SH-SY5Y (cell line): ENCODE measurements around the gene TSTD1.

Source experiments
- GATA2 ChIP-seq: IDR thresholded peaks from 2 replicates; pipeline ENCODE4 v1.6.1; 2011; ENCODE audit warnings: mild to moderate bottlenecking, low read depth, low read length
- GATA3 ChIP-seq: IDR thresholded peaks from 2 replicates; pipeline ENCODE4 v1.6.1; 2011; ENCODE audit warnings: low read depth, mild to moderate bottlenecking, low read length, moderate library complexity

Gene TSTD1

GRCh38 chr1:161021970-161022353, 16.8 kb downstream of the TSTD1 start:
- TF ChIP-seq GATA2 (no peak), GATA3 (no peak)

DNA sequence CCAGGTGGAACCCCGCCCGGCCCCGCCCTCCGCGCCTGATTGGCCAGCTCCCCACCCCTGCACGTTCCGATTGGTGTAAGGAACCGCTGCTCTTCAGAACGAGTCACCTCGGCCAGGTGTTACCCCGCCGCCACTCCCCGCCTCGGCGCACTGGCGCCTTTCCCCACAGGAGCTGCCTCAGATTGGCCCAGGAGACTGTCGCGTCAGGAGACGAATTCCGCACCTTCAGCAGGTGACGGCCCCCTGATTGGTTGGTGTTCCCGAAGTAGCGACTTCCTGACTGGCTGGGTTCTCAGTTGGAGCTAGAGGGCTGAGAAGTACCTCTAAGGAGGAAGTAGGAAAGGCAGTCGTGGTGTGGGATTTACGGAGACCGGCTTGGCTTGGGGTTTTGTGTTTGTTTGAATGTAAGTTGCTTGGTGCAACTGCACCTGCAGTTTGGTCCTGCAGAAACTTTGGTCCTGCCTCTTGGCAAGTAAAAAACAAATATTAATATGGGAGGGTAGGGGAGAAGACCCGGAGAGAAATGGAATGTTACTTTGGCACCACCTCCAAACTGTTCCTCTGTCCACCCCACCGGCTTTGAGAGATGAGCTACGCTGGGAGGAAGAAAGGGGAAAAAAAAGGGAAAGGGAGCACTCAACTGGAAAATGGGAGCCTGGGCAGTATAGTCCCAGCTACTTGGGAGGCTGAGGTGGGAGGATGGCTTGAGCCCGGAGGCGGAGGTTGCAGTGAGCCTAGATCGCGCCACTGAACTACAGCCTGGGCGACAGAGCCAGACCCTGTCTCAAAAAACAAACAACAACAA, 17.4 kb downstream of the TSTD1 start:
- TF ChIP-seq GATA2 (no peak), GATA3 (no peak)

DNA sequence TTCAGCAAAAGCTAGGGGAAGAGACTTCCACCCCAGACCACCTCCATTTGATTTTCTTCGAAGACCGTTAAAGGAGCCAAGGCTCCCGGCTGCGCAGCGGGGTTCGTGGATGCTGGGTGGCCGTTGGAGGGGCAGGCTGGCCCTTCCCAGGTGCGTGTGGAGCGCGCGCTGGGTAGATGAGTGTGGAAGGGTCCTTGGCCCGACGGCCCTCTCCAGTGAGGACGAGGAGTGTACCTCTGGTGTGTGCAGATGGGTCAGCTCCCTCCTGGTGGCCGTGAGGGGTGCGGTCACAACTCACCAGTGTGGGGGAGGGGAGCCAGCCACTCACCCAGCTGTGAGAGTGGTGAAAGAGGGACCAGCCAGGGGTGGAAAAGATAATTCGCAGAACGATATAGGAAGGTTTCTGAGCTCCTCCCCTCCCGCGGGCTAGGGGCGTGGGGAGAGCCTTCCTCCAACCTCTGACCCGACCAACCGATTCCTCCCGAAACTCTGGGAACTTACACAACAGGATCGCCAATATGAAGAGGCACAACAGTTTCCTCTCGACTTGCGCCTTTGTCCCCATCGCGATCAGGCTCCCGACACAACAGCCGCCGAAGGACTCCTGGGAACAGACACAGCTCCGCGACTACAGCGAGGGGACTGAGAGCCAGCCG, 18.1 kb downstream of the TSTD1 start, which contains the start of gene F11R:
F11R (minus strand) TSS at position 644 of the 656 bp plus-strand sequence; CDS start at position 565, 79 bp downstream.
- TF ChIP-seq GATA3 (no peak), GATA2 (no peak)

- no peak for TF ChIP-seq GATA3
- no peak for TF ChIP-seq GATA2
Observed at GRCh38 chr1:161019751-161020495, 18.8 kb downstream of the TSTD1 start.

GRCh38 chr1:161018631-161018930, 20.2 kb downstream of the TSTD1 start:
- TF ChIP-seq GATA3 (no peak), GATA2 (no peak)

DNA sequence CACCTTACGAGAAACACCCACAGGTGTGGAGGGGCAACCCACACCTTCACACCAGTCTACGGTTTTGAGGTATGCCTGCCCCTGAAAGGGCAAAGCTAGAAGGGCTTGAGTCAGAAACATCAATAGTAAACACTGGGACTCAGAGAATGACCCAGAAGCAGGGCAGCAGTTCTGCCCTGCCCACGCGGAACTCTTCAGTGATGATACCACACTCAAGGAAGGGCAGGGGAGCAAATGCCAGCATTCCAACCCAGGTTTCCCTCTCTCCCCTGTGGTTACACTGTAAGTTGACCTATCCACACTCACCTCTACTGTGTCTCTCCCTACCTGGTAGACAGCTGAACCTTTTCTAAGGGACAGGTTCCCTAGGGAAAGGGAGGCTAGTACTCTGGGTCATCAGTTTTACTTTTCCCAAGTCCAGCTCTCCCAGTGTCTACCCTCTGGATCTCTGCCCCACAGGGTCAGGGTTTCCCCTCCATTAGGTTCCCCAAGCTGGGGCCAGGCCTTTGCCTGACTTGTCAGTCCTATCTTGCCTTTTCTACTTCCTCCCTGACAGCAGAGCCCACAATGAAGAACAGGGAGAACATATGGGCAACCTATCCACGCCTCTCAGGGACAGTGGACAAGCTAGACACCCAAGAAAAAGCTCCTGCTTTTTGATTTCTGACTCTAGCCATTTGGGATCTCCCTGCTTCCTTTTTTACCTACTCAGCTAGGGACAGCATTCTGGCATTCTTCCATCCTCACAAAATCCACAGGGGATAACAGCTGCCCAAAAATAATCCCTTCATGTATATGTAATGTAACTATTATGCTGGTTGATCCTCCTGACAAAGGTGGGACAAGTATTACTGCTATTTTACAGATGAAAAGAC, 20.8 kb downstream of the TSTD1 start:
- TF ChIP-seq GATA2 (no peak), GATA3 (no peak)

DNA sequence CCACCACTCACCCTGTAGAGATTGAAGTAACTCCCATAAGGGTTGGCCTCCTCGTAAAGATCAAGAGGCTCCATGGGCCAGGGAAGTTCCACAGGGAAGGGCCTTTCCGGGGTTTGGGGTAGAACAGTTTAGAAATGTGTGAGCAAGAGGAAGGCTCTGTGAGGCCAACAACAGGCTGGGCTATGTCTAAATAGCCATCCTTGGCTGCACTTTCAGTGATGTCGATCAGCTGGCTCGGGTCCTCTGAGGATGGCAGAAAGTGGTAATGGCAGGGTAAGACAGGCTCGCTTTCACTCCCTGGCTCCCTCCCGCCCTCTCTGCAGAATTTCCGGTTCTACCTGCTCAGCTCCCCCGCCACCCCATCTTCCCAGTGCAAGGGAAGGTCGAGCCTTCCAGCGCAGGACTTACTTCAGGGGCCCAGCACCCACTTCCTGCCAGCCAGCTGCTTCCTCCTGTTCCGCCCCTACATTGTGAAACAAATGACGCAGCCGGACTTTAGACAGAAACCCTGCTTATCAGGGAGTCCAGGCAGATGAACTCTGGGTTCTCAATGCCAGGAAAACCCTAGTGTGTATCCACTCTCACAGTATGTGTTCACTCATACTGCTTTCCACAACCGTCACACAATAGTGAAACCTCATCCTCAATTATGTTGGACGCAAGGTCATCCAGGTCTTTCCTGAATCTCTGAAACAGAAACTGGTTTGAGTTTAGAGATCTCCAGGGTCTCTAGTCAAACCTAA, 25.1 kb downstream of the TSTD1 start:
- no peak for TF ChIP-seq GATA2
- no peak for TF ChIP-seq GATA3

- TF ChIP-seq GATA2 (no peak), GATA3 (no peak)
Observed at GRCh38 chr1:161013131-161013487, 25.7 kb downstream of the TSTD1 start.

GRCh38 chr1:161012420-161012819, 26.3 kb downstream of the TSTD1 start:
- no peak for TF ChIP-seq GATA3
- TF ChIP-seq GATA2: no peak

- no peak for TF ChIP-seq GATA3
- no peak for TF ChIP-seq GATA2
Observed at GRCh38 chr1:161009602-161010211, 29.1 kb downstream of the TSTD1 start.

DNA sequence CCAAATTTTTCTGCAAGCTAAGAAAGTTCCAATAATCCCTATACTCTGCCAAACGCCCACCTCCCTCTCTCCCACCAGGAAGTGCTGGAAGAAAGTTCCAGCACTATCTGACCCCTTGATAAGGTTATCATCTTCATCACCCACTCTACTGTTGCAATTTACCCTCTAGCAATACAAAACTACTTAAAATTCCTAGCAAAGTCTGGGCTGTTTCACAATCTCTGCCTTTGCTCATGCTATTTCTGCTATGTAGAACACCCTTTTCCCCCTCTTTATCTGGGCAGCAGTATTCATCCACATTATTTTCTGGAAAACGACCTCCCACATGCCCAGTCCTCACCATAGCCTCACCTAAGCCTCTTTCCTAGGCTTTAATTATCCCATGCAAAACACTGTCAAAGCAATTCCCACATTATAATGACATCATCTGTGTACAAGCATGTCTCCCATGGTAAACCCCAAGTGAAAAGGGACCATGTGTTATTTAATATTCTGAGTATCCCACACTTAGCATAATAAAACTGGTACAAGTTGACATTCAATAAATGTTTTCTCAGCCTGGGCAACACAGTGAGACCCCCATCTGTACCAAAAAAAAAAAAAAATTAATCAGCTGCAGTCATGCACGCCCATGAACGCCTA, 29.8 kb downstream of the TSTD1 start:
- no peak for TF ChIP-seq GATA2
- TF ChIP-seq GATA3: no peak

DNA sequence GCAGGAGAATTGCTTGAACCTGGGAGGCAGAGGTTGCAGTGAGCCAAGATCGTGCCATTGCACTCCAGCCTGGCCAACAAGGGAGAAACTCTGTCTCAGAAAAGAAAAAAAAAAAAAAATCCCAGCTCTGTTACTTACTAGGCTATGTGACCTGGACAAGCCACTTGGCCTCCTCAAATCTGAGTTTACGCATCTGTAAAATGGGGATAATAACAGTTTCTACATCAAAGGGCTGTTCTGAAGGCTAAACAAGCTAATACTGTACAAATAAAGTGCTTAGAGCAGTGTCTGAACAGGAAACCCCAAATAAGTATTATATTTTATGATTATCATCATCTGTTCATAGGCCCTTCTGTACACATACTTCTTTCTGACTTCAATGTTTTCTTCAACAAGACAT, 31.4 kb downstream of the TSTD1 start:
- TF ChIP-seq GATA3 (no peak), GATA2 (no peak)
